ENCODE results near the gene PPP2R5C. TPM values are rescaled to one million over a fixed set of nuclear protein-coding genes. Genes with fewer than 3 reads are reported as not detected.

Gene PPP2R5C
- polyA plus RNA-seq, 1 donor from 2014 or later = 111 TPM

DNA sequence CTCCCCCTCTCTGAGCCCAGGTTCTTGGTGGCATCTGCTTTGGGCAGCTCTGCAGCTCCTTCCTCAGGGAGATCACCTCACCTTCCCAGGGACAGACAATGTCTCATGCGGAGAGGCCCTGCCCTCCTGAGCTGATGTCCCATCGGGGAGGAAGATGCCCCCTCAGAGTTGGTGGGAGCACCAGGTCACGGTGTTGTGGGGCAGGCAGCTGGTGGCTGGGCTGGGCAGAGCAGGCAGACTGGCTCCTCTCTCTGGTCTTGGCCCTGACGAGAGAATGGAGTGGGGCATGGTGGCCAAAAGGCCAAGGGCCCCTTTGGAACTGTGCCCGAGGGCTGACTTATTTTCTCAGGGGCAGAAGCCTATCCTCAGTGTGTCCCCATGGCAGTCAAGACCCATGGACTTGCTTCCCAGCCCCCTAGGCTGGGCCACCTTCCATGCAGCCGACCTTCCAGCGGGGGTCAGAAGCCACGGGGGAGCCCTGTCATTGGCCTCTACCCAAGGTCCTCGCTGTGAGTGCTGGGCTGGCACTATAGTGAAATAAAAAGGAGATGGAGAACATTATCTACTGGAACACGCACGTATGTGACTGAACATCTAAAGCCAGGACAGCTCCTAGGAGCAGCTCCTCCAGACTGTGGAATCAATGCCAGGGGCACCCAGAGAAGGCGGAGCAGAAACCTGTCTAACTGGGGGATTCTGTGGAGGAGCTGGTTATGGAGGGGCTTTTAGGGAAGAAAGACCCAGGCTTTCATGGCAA, 21.9 kb downstream of the PPP2R5C start:
- H3K4me3 ChIP-seq (ENCODE audit: low read length) = no peak overlapping the region
- H3K9me3 ChIP-seq (ENCODE audit: low read length) = no peaks in the 10 kb centered on the region
- TF ChIP-seq TAF1 (IDR thresholded peaks at IDR 0.05; ENCODE audit: low read depth) (no peak), SMC3 (conservative IDR thresholded peaks at IDR 0.05; ENCODE audit: poor library complexity) (no peak), RAD21 (conservative IDR thresholded peaks at IDR 0.05) (no peak), EP300 (conservative IDR thresholded peaks at IDR 0.05; ENCODE audit: poor library complexity, severe bottlenecking) (no peak), EZH2 (IDR thresholded peaks at IDR 0.05; ENCODE audit: borderline replicate concordance, insufficient read depth, low read length, poor library complexity, severe bottlenecking) (no peak), MXI1 (conservative IDR thresholded peaks at IDR 0.05; ENCODE audit: poor library complexity, severe bottlenecking) (no peak), POLR2AphosphoS5 (IDR thresholded peaks at IDR 0.05) (no peak)
- TF ChIP-seq, protein P1, sequence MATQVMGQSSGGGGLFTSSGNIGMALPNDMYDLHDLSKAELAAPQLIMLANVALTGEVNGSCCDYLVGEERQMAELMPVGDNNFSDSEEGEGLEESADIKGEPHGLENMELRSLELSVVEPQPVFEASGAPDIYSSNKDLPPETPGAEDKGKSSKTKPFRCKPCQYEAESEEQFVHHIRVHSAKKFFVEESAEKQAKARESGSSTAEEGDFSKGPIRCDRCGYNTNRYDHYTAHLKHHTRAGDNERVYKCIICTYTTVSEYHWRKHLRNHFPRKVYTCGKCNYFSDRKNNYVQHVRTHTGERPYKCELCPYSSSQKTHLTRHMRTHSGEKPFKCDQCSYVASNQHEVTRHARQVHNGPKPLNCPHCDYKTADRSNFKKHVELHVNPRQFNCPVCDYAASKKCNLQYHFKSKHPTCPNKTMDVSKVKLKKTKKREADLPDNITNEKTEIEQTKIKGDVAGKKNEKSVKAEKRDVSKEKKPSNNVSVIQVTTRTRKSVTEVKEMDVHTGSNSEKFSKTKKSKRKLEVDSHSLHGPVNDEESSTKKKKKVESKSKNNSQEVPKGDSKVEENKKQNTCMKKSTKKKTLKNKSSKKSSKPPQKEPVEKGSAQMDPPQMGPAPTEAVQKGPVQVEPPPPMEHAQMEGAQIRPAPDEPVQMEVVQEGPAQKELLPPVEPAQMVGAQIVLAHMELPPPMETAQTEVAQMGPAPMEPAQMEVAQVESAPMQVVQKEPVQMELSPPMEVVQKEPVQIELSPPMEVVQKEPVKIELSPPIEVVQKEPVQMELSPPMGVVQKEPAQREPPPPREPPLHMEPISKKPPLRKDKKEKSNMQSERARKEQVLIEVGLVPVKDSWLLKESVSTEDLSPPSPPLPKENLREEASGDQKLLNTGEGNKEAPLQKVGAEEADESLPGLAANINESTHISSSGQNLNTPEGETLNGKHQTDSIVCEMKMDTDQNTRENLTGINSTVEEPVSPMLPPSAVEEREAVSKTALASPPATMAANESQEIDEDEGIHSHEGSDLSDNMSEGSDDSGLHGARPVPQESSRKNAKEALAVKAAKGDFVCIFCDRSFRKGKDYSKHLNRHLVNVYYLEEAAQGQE (IDR thresholded peaks at IDR 0.05; ENCODE audit: borderline replicate concordance) = no peak
- TF ChIP-seq, protein P2, sequence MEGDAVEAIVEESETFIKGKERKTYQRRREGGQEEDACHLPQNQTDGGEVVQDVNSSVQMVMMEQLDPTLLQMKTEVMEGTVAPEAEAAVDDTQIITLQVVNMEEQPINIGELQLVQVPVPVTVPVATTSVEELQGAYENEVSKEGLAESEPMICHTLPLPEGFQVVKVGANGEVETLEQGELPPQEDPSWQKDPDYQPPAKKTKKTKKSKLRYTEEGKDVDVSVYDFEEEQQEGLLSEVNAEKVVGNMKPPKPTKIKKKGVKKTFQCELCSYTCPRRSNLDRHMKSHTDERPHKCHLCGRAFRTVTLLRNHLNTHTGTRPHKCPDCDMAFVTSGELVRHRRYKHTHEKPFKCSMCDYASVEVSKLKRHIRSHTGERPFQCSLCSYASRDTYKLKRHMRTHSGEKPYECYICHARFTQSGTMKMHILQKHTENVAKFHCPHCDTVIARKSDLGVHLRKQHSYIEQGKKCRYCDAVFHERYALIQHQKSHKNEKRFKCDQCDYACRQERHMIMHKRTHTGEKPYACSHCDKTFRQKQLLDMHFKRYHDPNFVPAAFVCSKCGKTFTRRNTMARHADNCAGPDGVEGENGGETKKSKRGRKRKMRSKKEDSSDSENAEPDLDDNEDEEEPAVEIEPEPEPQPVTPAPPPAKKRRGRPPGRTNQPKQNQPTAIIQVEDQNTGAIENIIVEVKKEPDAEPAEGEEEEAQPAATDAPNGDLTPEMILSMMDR (IDR thresholded peaks at IDR 0.05; ENCODE audit: poor library complexity, severe bottlenecking) = no peak
- H3K4me2 ChIP-seq (ENCODE audit: low read length) = no peak overlapping the region
- H3K9ac ChIP-seq (ENCODE audit: low read length) = no peak overlapping the region
- H4K20me1 ChIP-seq (ENCODE audit: insufficient read depth) = no peaks in the 10 kb centered on the region
- no peaks in the 10 kb centered on the region for H3K36me3 ChIP-seq (ENCODE audit: insufficient read depth, low read length)
- H3K27ac ChIP-seq (ENCODE audit: low read length) = no peak overlapping the region
- H2AFZ ChIP-seq (ENCODE audit: low read depth, low read length) = no peak overlapping the region
- H3K79me2 ChIP-seq (replicated peaks; ENCODE audit: insufficient read depth, low read length) = no peaks in the 10 kb centered on the region
- H3K9me2 ChIP-seq (ENCODE audit: insufficient read depth, low read length) = no peaks in the 10 kb centered on the region
- H3K27me3 ChIP-seq (ENCODE audit: insufficient read depth, low read depth, low read length) = peaks cover 31% of the 10 kb centered on the region
- H3F3A ChIP-seq (ENCODE audit: insufficient read depth, low read length, poor library complexity, severe bottlenecking) = no peaks in the 10 kb centered on the region

DNA sequence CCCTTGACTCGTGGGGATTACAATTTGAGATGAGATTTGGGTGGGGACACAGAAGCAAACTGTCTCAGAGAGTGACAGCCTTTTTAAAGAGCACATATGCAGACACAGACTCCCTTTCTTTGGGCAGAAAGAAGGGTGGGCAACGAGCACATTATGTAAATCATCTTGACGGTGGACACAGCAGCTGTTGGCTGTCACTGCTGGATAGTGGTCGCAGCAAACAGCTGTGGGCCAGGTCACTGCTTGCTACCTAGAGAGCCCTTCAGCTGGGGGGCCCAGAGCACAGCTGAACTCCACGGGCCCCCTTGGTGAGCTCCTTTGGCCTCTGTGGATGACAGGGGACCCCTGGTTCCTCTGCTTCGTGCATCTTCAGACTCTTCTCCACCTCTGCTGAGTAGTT, 23.1 kb downstream of the PPP2R5C start:
- no peak overlapping the region for H2AFZ ChIP-seq (ENCODE audit: low read depth, low read length)
- H3K4me3 ChIP-seq (ENCODE audit: low read length) = no peak overlapping the region
- no peaks in the 10 kb centered on the region for H3F3A ChIP-seq (ENCODE audit: insufficient read depth, low read length, poor library complexity, severe bottlenecking)

More for the DNA sequence above, 23.1 kb downstream of the PPP2R5C start:
- H3K27me3 ChIP-seq (ENCODE audit: insufficient read depth, low read depth, low read length) = peaks cover 22% of the 10 kb centered on the region
- H3K36me3 ChIP-seq (ENCODE audit: insufficient read depth, low read length) = no peaks in the 10 kb centered on the region
- H3K9me3 ChIP-seq (ENCODE audit: low read length) = no peaks in the 10 kb centered on the region
- H3K27ac ChIP-seq (ENCODE audit: low read length) = no peak overlapping the region
- H4K20me1 ChIP-seq (ENCODE audit: insufficient read depth) = no peaks in the 10 kb centered on the region
- no peak for TF ChIP-seq EP300 (conservative IDR thresholded peaks at IDR 0.05; ENCODE audit: poor library complexity, severe bottlenecking)
- TF ChIP-seq TAF1 (IDR thresholded peaks at IDR 0.05; ENCODE audit: low read depth) = no peak
- TF ChIP-seq EZH2 (IDR thresholded peaks at IDR 0.05; ENCODE audit: borderline replicate concordance, insufficient read depth, low read length, poor library complexity, severe bottlenecking) = no peak
- no peak for TF ChIP-seq POLR2AphosphoS5 (IDR thresholded peaks at IDR 0.05)
- TF ChIP-seq, protein P2 (IDR thresholded peaks at IDR 0.05; ENCODE audit: poor library complexity, severe bottlenecking) = no peak
- TF ChIP-seq SMC3 (conservative IDR thresholded peaks at IDR 0.05; ENCODE audit: poor library complexity) = no peak
- TF ChIP-seq, protein P1 (IDR thresholded peaks at IDR 0.05; ENCODE audit: borderline replicate concordance) = no peak
- TF ChIP-seq MXI1 (conservative IDR thresholded peaks at IDR 0.05; ENCODE audit: poor library complexity, severe bottlenecking) = no peak
- no peak for TF ChIP-seq RAD21 (conservative IDR thresholded peaks at IDR 0.05)
- no peaks in the 10 kb centered on the region for H3K9me2 ChIP-seq (ENCODE audit: insufficient read depth, low read length)
- no peaks in the 10 kb centered on the region for H3K79me2 ChIP-seq (replicated peaks; ENCODE audit: insufficient read depth, low read length)
- no peak overlapping the region for H3K4me2 ChIP-seq (ENCODE audit: low read length)
- no peak overlapping the region for H3K9ac ChIP-seq (ENCODE audit: low read length)
